PFSK-1 (cell line): ENCODE measurements around the gene SMG1.

Source experiments
- POLR2AphosphoS5 ChIP-seq: IDR thresholded peaks from 2 replicates; pipeline ENCODE4 v1.6.1; 2012; ENCODE audit warnings: low read depth, mild to moderate bottlenecking, control low read depth, low read length, moderate library complexity
- SIN3A ChIP-seq: IDR thresholded peaks from 2 replicates; pipeline ENCODE4 v1.6.1; 2012; ENCODE audit warnings: mild to moderate bottlenecking, low read length, moderate library complexity, borderline replicate concordance; ENCODE audit not compliant: insufficient read depth
- TAF1 ChIP-seq: IDR thresholded peaks from 2 replicates; pipeline ENCODE4 v1.6.1; 2012; ENCODE audit warnings: low read length, control low read depth, borderline replicate concordance; ENCODE audit not compliant: insufficient read depth
- TF ChIP-seq, protein P1 (sequence below), 2 experiments: IDR thresholded peaks; 2 replicates each; pipeline versions ENCODE4 v1.6.1 to v1.8.0; 2011 to 2012; ENCODE audit warnings: low read depth in 2 of 2, low read length in 2 of 2, control low read depth in 1 of 2, inconsistent platforms in 1 of 2, mild to moderate bottlenecking in 1 of 2, moderate library complexity in 1 of 2; ENCODE audit not compliant: insufficient read depth in 1 of 2

DNA sequence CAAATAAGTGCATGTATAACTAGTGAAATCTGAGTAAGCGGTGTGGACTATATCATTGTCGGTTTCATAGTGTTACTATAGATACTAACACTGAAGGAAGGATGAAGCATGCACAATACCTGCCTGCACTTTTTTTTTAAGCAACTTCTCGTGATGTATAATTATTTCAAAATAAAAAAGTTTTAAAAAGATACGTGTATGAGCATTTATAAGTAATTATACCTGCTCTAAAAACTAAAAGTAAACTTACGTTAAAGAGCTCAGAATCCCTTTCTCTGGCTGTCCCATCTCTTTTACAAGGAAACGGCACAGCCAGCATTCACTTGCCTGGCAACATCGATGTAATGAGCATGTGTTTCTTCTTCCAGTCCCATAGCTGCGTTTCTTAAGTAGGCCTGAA, 93.6 kb downstream of the SMG1 start:
- TF ChIP-seq POLR2AphosphoS5 (no peak), TAF1 (no peak), SIN3A (no peak)
- TF ChIP-seq, protein P1, sequence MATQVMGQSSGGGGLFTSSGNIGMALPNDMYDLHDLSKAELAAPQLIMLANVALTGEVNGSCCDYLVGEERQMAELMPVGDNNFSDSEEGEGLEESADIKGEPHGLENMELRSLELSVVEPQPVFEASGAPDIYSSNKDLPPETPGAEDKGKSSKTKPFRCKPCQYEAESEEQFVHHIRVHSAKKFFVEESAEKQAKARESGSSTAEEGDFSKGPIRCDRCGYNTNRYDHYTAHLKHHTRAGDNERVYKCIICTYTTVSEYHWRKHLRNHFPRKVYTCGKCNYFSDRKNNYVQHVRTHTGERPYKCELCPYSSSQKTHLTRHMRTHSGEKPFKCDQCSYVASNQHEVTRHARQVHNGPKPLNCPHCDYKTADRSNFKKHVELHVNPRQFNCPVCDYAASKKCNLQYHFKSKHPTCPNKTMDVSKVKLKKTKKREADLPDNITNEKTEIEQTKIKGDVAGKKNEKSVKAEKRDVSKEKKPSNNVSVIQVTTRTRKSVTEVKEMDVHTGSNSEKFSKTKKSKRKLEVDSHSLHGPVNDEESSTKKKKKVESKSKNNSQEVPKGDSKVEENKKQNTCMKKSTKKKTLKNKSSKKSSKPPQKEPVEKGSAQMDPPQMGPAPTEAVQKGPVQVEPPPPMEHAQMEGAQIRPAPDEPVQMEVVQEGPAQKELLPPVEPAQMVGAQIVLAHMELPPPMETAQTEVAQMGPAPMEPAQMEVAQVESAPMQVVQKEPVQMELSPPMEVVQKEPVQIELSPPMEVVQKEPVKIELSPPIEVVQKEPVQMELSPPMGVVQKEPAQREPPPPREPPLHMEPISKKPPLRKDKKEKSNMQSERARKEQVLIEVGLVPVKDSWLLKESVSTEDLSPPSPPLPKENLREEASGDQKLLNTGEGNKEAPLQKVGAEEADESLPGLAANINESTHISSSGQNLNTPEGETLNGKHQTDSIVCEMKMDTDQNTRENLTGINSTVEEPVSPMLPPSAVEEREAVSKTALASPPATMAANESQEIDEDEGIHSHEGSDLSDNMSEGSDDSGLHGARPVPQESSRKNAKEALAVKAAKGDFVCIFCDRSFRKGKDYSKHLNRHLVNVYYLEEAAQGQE (IDR thresholded peaks at IDR 0.05; ENCODE audit: insufficient read depth in 1 of 2, low read depth in 2 of 2, low read length in 2 of 2), result no peak
